Measurements from ENCODE around the gene SUGCT.

Gene SUGCT

GRCh38 chr7:40541336-40541735 is 406.5 kb downstream of the SUGCT start:
- no peak for DNase-seq

- no peak for DNase-seq
These were observed 408.4 kb downstream of the SUGCT start for GRCh38 chr7:40542982-40543741.

GRCh38 chr7:40544221-40544723 is 409.5 kb downstream of the SUGCT start:
- DNase-seq, result no peak

GRCh38 chr7:40544871-40545303 is 410.1 kb downstream of the SUGCT start:
- no peak for DNase-seq

- peak; percentile 16 for DNase-seq
These were observed 410.9 kb downstream of the SUGCT start for GRCh38 chr7:40545739-40546138.

GRCh38 chr7:40546616-40547501 is 412.1 kb downstream of the SUGCT start:
- no peak for DNase-seq

GRCh38 chr7:40549372-40550039 is 414.7 kb downstream of the SUGCT start:
- DNase-seq, result no peak

GRCh38 chr7:40551685-40552576 is 417.1 kb downstream of the SUGCT start:
- no peak for DNase-seq

GRCh38 chr7:40560672-40561071 is 425.9 kb downstream of the SUGCT start:
- DNase-seq, result no peak

GRCh38 chr7:40566879-40567278 is 432.1 kb downstream of the SUGCT start:
- no peak for DNase-seq

GRCh38 chr7:40569326-40569725 is 434.5 kb downstream of the SUGCT start:
- no peak for DNase-seq

- no peak for DNase-seq
These were observed 435.4 kb downstream of the SUGCT start for GRCh38 chr7:40570223-40570622.

GRCh38 chr7:40571796-40572195 is 437.0 kb downstream of the SUGCT start:
- no peak for DNase-seq

GRCh38 chr7:40572810-40573465 is 438.1 kb downstream of the SUGCT start:
- DNase-seq, result no peak

- DNase-seq, result no peak
These were observed 444.6 kb downstream of the SUGCT start for GRCh38 chr7:40579401-40579800.

- DNase-seq, result no peak
These were observed 446.0 kb downstream of the SUGCT start for GRCh38 chr7:40580776-40581175.

- no peak for DNase-seq
These were observed 447.7 kb downstream of the SUGCT start for GRCh38 chr7:40582539-40582938.

GRCh38 chr7:40583667-40584444 is 449.1 kb downstream of the SUGCT start:
- DNase-seq, result no peak

GRCh38 chr7:40584667-40585433 is 450.0 kb downstream of the SUGCT start:
- DNase-seq, result no peak

- no peak for DNase-seq
These were observed 451.4 kb downstream of the SUGCT start for GRCh38 chr7:40586197-40586596.

Data from NCI-H1048 (cell line).